A673 (cell line): ENCODE data around the gene UTF1.

Experiments used
- EZH2 ChIP-seq: fragments of 200-600 bp; sonication (generic); IDR thresholded peaks from 2 replicates; pipeline ENCODE4 v1.6.1; 2017; ENCODE audit warnings: borderline replicate concordance, low read depth, mild to moderate bottlenecking, mixed read lengths, antibody characterized with exemption, low read length; ENCODE audit not compliant: poor library complexity, severe bottlenecking
- TF ChIP-seq, protein P1 (sequence below): fragments of 300-800, 200-600 bp; sonication (generic); conservative IDR thresholded peaks from 2 replicates; pipeline ENCODE4 v1.5.1; 2017; ENCODE audit warnings: low read depth, mild to moderate bottlenecking, antibody characterized with exemption, low read length, moderate library complexity, mixed read lengths

- TF ChIP-seq, protein P1, sequence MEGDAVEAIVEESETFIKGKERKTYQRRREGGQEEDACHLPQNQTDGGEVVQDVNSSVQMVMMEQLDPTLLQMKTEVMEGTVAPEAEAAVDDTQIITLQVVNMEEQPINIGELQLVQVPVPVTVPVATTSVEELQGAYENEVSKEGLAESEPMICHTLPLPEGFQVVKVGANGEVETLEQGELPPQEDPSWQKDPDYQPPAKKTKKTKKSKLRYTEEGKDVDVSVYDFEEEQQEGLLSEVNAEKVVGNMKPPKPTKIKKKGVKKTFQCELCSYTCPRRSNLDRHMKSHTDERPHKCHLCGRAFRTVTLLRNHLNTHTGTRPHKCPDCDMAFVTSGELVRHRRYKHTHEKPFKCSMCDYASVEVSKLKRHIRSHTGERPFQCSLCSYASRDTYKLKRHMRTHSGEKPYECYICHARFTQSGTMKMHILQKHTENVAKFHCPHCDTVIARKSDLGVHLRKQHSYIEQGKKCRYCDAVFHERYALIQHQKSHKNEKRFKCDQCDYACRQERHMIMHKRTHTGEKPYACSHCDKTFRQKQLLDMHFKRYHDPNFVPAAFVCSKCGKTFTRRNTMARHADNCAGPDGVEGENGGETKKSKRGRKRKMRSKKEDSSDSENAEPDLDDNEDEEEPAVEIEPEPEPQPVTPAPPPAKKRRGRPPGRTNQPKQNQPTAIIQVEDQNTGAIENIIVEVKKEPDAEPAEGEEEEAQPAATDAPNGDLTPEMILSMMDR = no peak
- no peak for TF ChIP-seq EZH2
Observed at GRCh38 chr10:133224756-133225372, 5.2 kb upstream of the UTF1 start.
